ENCODE measurements around the gene CCDC78. TPM values are rescaled to one million over a fixed set of nuclear protein-coding genes. Genes with fewer than 3 reads are reported as not detected.

Gene CCDC78
- total and polyA plus RNA-seq, 2 of the 4 experiments (the other 2 are of a cell fraction), result 0.54 to 4.6 TPM

DNA sequence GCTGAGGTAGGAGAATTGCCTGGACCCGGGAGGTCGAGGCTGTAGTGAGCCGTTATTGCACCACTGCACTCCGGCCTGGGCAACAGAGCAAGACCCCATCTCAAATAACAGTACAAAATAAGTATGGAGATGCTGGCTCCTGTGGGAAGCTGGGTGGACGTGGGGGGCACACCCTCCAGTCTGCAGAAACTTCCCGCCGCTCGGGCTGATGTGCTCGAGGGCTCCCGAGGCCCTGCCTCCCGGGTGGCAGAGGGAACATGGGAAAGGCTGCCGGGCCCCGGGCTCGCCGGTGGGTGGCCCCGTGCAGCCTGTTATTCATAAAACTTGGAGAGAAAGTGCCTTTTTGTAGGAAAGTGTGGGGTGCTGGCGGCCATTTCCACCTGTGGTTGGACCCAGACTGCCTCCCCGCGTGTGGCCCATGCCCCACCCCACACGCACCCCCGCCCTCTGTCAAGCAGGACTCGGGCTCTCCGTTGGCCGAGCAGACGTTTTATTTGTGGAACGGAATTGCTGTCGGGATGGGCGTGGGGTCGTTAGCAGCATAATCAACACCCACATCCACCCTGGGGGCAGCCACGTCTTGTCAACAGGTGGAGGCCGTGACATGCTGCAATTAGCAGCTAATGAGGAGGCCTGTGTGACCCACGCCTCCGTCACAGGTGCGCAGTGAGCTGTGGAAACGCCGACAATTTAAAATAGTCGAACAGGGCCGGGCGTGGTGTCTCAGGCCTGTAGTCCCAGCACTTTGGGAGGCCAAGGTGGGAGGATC lies 21.9 kb upstream of the CCDC78 start:
- no peak for ATAC-seq (ENCODE audit: low read depth)
- TF ChIP-seq MAZ (IDR thresholded peaks at IDR 0.05; ENCODE audit: borderline replicate concordance, low read depth, low read length), result no peak
- no peak for TF ChIP-seq CEBPB (IDR thresholded peaks at IDR 0.05; ENCODE audit: low read depth, low read length)
- TF ChIP-seq NFE2L2 (IDR thresholded peaks at IDR 0.05; ENCODE audit: low read depth, low read length), result no peak
- TF ChIP-seq, protein P1, sequence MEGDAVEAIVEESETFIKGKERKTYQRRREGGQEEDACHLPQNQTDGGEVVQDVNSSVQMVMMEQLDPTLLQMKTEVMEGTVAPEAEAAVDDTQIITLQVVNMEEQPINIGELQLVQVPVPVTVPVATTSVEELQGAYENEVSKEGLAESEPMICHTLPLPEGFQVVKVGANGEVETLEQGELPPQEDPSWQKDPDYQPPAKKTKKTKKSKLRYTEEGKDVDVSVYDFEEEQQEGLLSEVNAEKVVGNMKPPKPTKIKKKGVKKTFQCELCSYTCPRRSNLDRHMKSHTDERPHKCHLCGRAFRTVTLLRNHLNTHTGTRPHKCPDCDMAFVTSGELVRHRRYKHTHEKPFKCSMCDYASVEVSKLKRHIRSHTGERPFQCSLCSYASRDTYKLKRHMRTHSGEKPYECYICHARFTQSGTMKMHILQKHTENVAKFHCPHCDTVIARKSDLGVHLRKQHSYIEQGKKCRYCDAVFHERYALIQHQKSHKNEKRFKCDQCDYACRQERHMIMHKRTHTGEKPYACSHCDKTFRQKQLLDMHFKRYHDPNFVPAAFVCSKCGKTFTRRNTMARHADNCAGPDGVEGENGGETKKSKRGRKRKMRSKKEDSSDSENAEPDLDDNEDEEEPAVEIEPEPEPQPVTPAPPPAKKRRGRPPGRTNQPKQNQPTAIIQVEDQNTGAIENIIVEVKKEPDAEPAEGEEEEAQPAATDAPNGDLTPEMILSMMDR (conservative IDR thresholded peaks at IDR 0.05; ENCODE audit: low read depth, low read length), result no peak
- no peak for TF ChIP-seq MAFK (IDR thresholded peaks at IDR 0.05; ENCODE audit: low read depth, low read length)
- no peak for TF ChIP-seq CHD1 (IDR thresholded peaks at IDR 0.05; ENCODE audit: low read depth, low read length)
- no peak for TF ChIP-seq FOS (IDR thresholded peaks at IDR 0.05; ENCODE audit: low read depth, low read length)
- TF ChIP-seq BHLHE40 (IDR thresholded peaks at IDR 0.05; ENCODE audit: low read depth, low read length), result no peak
- TF ChIP-seq MXI1 (IDR thresholded peaks at IDR 0.05; ENCODE audit: borderline replicate concordance, low read depth, low read length), result no peak
- no peak for TF ChIP-seq SMC3 (IDR thresholded peaks at IDR 0.05; ENCODE audit: low read depth, low read length)
- TF ChIP-seq RAD21 (IDR thresholded peaks at IDR 0.05; ENCODE audit: low read length), result no peak
- no peak for TF ChIP-seq RFX5 (IDR thresholded peaks at IDR 0.05; ENCODE audit: low read depth, low read length)
- TF ChIP-seq, protein P2, sequence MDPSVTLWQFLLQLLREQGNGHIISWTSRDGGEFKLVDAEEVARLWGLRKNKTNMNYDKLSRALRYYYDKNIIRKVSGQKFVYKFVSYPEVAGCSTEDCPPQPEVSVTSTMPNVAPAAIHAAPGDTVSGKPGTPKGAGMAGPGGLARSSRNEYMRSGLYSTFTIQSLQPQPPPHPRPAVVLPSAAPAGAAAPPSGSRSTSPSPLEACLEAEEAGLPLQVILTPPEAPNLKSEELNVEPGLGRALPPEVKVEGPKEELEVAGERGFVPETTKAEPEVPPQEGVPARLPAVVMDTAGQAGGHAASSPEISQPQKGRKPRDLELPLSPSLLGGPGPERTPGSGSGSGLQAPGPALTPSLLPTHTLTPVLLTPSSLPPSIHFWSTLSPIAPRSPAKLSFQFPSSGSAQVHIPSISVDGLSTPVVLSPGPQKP (IDR thresholded peaks at IDR 0.05; ENCODE audit: borderline replicate concordance, low read depth, low read length), result no peak
- no peak for TF ChIP-seq POLR2A (IDR thresholded peaks at IDR 0.05; ENCODE audit: low read depth, low read length)
- TF ChIP-seq RCOR1 (IDR thresholded peaks at IDR 0.05; ENCODE audit: insufficient replicate concordance, low read length), result no peak

More for the DNA sequence above, 21.9 kb upstream of the CCDC78 start:
- Histone ChIP-seq H4K5ac (ENCODE audit: low read depth, low read length) (no peak overlapping the region; the same call in 1 of the 2 replicates), H3K79me1 (ENCODE audit: low read depth in 1 of 2, low read length in 2 of 2) (no peaks in the 10 kb centered on the region), H2BK20ac (ENCODE audit: low read depth, low read length) (no peak overlapping the region), H3K9ac (ENCODE audit: low read depth, low read length) (no peak overlapping the region), H3K27ac (ENCODE audit: insufficient read depth, low read length) (no peak overlapping the region), H3K18ac (ENCODE audit: low read depth, low read length) (no peak overlapping the region), H2BK120ac (ENCODE audit: low read depth, low read length) (no peak overlapping the region), H4K8ac (ENCODE audit: low read depth in 2 of 2, low read length in 2 of 2) (no peak overlapping the region), H2AK5ac (ENCODE audit: low read depth, low read length) (0 out of 2 replicates have a peak overlapping the region, but pooled peaks have one; percentile 24), H2AK9ac (replicated peaks; ENCODE audit: low read depth, low read length, poor library complexity) (no peak overlapping the region), H3K4me1 (ENCODE audit: control insufficient read depth, insufficient read depth, low read length) (no peaks in the 10 kb centered on the region), H3K4ac (ENCODE audit: low read depth, low read length) (0 out of 2 replicates have a peak overlapping the region, but pooled peaks have one; percentile 9), H3K27me3 (ENCODE audit: control insufficient read depth, insufficient read depth, low read length) (peaks cover 11% of the 10 kb centered on the region), H3K56ac (ENCODE audit: extremely low read depth, insufficient read depth, low read length) (no peak overlapping the region), H3K36me3 (ENCODE audit: control insufficient read depth, insufficient read depth, low read length) (no peaks in the 10 kb centered on the region), H3K14ac (replicated peaks; ENCODE audit: low read depth, low read length) (no peak overlapping the region), H3K23ac (ENCODE audit: low read depth, low read length) (no peak overlapping the region), H3K4me2 (ENCODE audit: low read depth, low read length) (no peak overlapping the region), H3K9me1 (ENCODE audit: insufficient read depth, low read length) (no peaks in the 10 kb centered on the region), H4K91ac (ENCODE audit: insufficient read depth, low read depth, low read length) (peak overlapping the region; percentile 51; the same call in 1 of the 2 replicates), H2BK5ac (ENCODE audit: low read depth, low read length, poor library complexity, severe bottlenecking) (no peak overlapping the region), H4K20me1 (ENCODE audit: insufficient read depth, low read length) (no peaks in the 10 kb centered on the region), H2BK15ac (ENCODE audit: low read depth, low read length) (no peak overlapping the region), H2AFZ (replicated peaks; ENCODE audit: low read length, poor library complexity) (no peak overlapping the region), H3K9me3 (ENCODE audit: control insufficient read depth, insufficient read depth, low read length) (no peaks in the 10 kb centered on the region), H3K4me3 (ENCODE audit: insufficient read depth, low read depth, low read length) (no peak overlapping the region)
- in situ Hi-C loops (cut with MboI; ENCODE audit: low sequenced_read_pairs), result no loop called here
- BruUV-seq (replicated peaks), result no TSS peak
- intact Hi-C loops (cut with micrococcal nuclease), result no loop called here
- POLR2A ChIA-PET (ENCODE audit: unreplicated experiment), result no interaction called here
- dilution Hi-C loops (cut with HindIII; ENCODE audit: low sequenced_read_pairs, unreplicated experiment), result no loop called here
- no peak for DNase-seq
- WGBS, 2 experiments (ENCODE audit: extremely low coverage in 2 of 2, insufficient read length in 1 of 2), result 88% methylated on average over 12 of the region's 39 CpGs; no CpG with 5 or more reads in 1 of the 2 experiments
- CTCF ChIA-PET, result interaction anchor here (0.6 kb wide), 1 partner anchor 43 kb away, joined by 3 read pairs; no protein-coding TSS in a partner anchor

All from IMR-90 (cell line).